ENCODE results near the gene PKD1.

Gene PKD1

DNA sequence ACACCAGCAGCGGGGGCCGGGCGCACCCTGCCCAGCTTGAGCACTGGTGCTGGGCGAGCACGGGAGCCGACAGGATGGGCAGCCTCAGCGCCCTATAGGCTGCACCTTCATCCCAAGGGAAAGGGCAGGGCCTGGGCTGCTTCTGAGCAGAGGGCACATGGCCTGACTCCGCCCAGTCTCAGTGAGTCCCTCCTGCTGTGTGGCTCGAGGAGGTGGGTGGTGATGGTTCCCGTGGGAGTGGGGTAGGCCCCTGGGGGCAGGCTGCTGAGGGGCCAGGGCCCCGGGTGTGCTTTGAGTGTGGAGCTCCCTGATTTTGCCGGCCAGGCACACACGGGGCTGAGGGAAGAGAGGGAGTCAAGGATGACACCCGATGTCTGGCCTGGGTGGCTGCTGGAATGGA is 50.0 kb downstream of the PKD1 start:
- no peak for DNase-seq

DNA sequence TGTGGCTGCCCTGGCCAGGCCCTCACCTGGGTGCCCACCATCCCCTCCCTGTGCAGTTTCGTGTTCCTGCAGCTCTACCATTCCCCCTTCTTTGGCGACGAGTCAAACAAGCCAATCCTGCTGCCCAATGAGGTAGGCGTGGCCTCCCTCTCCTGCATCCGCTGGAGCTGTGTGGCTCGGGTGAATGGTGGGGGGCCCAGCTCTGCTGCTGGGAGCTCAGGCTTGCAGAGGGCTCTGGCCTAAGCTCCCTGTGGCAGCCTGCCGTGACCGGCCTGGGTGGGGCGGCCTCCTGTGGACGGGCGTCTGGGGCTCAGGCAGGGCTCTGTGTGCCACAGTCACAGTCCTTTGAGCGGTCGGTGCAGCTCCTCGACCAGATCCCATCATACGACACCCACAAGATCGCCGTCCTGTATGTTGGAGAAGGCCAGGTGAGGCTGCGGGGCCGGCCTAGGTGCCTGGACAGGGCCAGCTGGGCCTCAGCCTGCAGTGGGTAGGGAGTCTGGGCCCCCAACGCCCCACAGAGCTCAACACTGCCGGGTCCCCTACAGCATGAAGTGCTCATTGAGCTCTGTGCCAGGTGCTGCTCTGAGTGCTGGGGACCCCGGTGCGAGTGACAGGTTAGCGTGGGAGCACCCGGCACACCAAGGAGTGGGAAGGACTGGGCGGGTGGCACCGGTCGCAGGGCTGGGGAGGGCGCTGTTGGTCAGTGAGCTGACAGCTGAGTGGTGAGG is 50.6 kb downstream of the PKD1 start:
- no peak for DNase-seq

DNA sequence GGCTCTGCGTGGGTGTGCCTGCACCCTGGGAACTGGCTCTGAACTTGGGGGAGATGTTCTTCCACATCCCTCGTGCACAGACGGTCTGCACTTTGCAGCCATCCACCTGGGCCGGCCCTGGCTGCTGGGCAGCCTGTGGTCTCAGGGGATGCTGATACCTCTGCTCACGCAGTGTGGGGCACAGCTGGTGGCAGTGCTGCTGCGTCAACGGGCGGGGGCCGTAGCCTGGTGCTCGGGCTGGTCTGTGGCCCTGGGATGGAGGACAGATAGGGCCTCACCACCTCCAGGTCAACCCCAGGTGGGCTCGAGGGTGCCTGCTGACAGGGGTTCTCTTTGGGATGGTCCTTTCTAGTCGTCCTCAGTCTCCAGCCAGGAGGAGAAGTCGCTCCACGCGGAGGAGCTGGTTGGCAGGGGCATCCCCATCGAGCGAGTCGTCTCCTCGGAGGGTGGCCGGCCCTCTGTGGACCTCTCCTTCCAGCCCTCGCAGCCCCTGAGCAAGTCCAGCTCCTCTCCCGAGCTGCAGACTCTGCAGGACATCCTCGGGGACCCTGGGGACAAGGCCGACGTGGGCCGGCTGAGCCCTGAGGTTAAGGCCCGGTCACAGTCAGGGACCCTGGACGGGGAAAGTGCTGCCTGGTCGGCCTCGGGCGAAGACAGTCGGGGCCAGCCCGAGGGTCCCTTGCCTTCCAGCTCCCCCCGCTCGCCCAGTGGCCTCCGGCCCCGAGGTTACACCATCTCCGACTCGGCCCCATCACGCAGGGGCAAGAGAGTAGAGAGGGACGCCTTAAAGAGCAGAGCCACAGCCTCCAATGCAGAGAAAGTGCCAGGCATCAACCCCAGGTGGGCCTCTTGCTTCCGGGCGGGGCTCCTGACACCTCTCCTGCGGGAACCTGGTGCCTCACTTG is 51.6 kb downstream of the PKD1 start:
- no peak for DNase-seq

DNA sequence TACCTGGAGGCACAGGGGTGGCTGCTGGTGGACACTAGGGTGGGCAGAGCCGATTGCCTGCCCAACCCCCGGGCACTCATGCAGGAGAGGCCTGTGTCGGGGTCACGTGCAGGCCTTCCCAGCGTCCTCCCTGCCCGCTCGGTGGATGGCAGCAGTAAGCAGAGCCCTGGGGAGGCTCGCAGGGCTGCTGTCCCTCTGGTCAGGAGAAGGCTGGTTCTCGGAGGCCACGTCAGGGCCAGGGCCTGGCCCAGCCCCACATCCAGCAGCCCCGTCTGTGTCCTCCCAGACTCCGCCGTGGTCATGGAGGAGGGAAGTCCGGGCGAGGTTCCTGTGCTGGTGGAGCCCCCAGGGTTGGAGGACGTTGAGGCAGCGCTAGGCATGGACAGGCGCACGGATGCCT is 52.3 kb downstream of the PKD1 start:
- DNase-seq, result no peak

DNA sequence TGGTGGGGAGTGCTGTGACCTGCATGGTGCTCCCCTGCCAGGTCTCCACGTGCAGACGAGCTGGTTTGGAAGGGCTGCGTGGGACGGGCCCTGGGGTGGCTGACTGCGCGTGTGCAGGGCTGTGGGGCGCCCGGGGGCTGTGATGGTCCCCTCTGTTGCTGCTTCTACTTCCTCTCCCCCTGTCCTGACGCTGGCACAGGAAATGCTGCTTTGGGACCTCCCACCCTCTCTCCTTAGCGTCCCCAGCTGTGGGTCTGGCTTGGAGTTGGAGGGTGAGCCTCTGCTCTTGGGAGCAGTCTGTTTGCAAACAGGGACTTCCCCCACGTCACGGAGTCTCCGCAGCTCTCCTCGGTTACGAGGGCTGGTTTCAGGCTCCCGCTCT is 52.7 kb downstream of the PKD1 start:
- no peak for DNase-seq

DNA sequence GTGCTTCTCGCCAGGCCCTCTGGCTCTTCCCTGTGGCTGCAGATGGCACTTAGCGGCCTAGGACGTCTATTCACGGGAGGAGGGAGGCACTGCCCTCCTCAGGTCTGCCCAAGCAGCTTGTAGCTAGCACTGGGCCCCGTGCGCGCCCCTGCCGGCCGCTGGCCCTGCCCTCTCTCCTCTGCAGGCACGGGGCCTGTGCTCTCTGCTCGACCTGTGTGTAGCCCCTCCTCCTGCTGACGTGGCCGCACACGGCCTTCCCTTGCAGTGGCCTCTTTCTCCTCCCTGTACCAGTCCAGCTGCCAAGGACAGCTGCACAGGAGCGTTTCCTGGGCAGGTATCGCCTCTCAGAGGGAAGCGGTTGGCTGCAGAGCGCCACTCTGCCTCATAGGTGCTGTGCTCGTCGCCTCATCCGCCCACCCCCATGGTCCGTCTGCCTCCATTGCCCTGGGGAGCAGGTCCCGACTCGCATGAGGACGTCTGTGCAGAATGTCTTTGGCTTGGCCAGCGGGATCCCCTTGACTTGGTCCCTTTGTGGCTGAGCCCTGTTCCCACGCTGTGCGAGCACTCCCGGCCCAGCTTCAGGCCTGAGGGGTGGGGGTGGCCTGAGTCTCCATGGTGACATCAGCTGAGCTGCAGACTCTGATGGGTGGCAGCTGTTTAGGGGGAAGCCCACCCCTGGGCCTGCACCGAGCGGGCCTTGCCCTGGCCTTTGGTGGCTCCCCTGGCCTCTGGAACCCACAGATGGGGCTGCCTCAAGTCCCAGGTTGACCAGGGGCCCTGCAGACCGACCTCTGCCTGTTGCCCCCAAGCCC is 53.3 kb downstream of the PKD1 start:
- DNase-seq, result no peak

DNA sequence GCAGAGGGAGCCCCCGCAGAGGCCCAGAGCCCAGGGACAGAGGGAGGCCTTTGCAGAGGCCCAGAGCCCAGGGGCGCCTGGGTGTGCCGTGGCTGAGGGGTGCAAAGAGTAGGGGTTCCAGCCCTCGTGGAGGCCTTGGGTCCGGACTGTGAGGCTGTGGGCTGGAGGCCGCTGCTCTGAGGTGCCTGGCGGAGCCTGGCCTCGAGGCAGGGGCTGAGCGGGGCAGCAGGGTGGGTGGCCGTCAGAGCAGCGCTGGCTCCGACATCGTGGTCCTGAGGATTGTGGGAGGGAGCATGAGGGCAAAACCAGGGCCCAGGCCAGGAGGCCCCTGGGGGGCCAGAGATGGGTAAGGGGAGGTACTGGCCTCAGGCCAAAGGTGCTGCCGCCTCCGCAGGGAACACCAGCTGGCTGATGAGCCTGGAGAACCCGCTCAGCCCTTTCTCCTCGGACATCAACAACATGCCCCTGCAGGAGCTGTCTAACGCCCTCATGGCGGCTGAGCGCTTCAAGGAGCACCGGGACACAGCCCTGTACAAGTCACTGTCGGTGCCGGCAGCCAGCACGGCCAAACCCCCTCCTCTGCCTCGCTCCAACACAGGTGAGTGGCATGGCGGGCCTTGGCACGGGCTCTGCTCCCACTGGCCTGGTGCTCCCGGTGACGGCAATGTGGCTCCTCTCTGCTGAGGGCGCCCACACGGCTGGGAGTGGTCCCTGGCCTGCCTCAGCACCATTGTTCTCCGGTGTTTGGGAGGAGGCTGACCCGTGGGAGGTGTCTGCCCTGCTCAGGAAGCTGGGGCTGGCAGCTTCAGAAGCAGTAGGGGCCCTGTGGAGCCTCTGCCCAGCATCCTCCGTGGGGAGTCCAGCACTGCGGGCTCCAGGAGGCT is 54.3 kb downstream of the PKD1 start:
- DNase-seq, result no peak

DNA sequence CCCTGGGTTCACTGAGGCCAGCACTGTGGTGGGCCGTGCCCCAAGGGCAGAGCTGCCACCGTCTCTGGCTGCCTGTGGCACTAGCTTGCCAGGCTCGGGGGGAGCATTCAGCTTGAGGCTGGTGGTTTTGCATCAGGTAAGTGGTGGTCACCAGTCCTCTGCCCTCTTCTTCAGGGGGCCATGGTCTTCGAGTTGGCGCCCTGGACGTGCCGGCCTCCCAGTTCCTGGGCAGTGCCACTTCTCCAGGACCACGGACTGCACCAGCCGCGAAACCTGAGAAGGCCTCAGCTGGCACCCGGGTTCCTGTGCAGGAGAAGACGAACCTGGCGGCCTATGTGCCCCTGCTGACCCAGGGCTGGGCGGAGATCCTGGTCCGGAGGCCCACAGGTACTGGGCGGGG is 55.7 kb downstream of the PKD1 start:
- no peak for DNase-seq

DNA sequence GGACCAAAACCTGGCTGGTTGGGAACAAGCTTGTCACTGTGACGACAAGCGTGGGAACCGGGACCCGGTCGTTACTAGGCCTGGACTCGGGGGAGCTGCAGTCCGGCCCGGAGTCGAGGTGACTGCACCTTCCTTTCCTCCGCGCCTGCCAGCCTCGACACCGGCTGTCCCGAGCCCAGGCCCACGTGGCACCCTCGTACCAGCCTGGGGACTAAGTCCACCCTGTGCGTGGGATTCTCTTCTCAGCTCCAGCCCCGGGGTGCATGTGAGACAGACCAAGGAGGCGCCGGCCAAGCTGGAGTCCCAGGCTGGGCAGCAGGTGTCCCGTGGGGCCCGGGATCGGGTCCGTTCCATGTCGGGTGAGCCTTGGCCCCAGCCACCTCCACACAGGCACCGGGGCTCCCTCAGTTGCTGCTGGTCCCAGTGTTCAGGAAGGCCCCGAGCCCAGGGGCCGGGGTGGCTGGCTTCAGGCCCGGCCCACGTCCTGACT is 56.3 kb downstream of the PKD1 start:
- no peak for DNase-seq

DNA sequence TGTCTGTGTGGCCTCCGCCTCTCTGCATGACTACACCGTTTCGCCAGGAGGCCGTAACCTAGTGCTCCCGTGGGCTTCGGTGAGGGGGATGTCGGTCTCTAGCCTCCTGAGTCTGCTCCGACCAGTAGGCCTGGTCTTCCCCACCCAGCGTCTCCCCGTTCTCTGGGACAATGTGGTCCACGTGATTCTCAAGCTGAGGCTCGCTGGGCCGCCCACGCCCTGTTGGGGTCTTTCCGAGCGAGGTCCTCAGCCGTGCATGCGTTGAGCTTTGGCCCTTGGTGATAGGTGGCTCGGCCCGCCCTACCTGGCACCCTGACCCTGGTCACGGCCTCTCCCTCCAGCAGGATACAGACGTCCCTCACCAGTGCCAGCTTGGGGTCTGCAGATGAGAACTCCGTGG is 57.0 kb downstream of the PKD1 start:
- DNase-seq, result no peak

DNA sequence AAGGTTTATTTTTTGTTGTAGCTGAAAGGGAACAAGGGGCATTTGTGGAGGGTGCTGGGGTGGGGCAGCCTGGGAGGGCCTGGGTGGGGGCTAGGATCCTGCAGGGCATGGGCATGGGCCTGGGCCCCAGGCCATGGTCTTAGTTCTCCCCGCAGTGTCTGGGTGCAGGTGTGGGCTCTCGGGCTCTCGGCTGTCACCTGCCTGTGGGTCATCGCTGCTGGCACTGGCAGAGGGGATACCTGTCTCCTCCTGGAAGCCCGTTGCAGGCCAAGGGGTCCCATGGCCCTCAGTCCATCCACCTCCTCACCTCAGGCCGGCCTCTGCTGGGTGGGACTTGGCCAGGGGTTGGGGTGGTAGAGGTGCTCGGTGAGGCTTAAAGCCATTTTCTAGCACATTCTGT is 57.6 kb downstream of the PKD1 start:
- no peak for DNase-seq

DNA sequence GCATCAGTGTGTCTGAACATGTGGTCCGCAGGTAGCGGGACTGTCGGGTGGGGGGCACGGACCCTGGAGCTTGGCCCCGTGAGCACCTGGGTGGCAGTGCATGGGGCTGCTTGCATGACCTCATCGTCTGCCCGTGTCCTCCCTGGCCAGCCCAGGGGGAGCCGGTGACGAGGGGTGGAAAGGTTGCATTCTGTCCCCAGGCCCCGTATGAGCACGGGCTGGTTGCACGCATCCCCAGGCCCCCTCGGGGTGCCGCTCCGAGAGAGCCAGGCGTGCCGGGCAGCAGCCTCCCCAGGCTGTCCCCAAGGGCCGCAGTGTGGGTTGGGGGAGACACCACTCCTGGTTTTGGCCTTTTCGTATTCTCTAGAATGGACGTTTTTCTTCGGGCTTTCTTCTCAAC is 58.0 kb downstream of the PKD1 start:
- DNase-seq, result no peak

DNA sequence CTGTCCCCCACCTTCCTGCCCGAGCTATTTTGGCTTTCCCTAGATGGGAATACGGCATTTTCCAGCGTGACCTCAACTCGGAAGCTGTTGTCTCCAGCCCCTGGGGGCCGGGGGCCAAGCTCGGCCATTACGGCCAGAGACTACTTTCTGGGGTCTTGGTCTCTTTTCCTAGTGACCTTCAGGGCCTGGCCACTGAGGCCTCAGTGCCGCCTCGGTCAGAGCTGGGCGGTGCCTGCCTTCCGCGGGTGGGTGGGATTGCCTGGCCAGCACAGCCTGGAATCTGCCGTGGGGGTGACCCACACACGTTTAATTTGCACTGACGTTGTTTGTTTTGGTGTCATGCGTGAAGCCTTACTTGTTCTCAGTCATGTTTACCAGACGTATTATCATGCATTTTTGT is 58.7 kb downstream of the PKD1 start:
- DNase-seq, result no peak

DNA sequence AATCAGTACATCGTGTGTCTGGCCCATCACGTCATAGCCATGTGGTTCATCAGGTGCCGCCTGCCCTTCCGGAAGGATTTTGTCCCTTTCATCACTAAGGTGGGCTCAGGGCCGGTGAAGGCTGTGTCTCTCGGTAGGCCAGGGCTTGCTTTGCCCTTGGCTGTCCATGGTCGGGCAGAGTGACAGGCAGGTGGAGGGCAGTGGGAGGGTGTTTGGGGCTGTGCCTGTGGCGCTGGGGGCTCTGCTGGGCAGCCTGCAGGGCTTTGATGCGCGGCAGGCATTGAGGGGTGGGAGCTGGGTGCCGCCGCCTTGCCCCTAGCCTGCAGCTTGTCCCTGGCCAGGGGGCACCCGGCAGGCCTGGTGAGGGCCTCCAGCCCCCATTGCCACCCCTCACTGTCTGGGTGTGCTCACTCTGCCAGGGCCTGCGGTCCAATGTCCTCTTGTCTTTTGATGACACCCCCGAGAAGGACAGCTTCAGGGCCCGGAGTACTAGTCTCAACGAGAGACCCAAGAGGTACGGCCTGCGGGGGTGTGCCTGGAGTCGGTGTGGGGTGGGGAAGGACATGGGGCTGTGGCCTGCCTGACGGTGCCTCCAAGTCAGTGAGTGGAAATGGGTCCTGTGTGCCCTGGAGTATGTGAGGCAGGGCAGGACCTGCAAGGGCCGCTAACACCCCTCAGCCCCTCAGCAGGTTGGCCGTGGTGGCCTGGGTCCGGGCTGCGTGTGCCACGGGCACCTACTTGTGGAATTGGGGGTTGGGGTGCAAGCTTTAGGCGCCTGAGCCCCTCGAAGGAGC is 59.4 kb downstream of the PKD1 start:
- no peak for DNase-seq

DNA sequence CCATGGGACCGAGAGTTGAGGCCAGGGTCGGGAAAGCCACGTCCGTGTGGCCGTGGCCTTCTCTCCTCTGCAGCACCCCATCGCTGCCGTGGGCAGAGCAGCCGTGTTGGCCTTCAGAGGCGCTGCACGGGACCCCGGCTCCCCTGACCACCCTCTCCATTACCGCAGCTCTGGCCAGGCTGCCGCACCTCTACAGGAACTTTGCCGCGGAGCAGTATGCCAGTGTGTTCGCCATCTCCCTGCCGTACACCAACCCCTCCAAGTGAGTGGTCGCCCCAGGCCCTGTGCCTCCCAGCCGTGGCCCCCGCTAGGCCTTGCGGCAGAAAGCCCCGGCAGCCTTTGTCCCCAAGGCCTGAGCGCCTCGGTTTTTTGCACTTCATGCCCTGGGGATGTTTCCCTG is 60.1 kb downstream of the PKD1 start:
- DNase-seq, result no peak

DNA sequence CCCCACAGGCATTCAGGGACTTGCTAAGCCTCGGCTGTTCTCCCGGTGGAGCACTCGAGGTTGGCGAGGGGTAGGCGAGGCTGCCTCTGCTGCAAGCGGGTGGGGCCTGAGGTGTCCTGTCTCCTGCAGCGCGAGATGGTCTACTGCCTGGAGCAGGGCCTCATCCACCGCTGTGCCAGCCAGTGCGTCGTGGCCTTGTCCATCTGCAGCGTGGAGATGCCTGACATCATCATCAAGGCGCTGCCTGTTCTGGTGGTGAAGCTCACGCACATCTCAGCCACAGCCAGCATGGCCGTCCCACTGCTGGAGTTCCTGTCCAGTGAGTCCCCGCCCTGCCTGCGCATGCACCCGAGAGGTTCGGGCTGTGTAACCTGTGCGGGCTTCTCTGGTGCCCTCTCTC is 61.6 kb downstream of the PKD1 start:
- no peak for DNase-seq

DNA sequence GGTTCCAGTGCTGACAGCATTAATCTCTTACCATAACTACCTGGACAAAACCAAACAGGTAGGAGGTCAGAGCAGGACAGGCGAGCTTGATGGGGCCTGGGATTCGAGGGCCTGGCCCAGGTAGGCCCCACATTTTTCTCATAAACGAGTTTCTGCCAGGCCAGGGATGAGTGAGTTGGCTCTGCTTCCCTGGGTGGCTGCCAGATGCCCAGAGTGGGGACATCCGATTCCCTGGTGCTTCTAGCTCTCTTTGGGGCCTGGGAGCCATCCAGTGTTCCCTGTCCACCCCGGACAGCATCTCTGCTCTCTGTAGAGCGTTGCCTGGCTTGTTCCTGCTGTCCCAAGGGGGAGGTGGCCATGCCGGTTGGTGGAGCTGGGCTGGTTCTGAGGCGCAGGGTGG is 62.8 kb downstream of the PKD1 start:
- DNase-seq, result no peak

DNA sequence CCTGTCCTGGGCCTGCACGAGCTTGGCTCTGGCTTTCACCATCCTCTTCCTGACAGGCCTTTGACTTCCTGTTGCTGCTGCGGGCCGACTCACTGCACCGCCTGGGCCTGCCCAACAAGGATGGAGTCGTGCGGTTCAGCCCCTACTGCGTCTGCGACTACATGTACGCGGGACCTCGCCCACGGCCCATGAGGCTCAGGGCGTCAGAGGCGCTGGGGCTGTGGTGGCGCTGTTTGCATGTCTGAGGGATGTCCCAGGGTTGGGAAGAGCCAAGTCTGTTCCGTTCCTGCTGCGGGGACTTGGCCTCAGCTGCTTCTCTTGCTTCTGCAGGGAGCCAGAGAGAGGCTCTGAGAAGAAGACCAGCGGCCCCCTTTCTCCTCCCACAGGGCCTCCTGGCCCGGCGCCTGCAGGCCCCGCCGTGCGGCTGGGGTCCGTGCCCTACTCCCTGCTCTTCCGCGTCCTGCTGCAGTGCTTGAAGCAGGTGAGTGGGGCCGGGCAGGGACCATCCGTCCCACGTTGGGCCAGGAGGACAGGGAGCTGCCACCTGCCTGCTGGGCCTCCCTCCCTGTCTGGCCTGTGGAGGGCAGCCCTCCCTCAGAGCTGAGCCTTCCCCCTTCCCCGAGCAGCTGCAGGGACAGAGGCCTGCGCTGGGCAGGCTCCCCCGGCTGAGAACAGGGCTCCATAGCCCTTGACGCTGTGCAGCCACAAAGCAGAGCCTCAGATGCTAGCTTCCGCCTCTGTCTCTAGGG is 64.1 kb downstream of the PKD1 start:
- DNase-seq, result no peak

DNA sequence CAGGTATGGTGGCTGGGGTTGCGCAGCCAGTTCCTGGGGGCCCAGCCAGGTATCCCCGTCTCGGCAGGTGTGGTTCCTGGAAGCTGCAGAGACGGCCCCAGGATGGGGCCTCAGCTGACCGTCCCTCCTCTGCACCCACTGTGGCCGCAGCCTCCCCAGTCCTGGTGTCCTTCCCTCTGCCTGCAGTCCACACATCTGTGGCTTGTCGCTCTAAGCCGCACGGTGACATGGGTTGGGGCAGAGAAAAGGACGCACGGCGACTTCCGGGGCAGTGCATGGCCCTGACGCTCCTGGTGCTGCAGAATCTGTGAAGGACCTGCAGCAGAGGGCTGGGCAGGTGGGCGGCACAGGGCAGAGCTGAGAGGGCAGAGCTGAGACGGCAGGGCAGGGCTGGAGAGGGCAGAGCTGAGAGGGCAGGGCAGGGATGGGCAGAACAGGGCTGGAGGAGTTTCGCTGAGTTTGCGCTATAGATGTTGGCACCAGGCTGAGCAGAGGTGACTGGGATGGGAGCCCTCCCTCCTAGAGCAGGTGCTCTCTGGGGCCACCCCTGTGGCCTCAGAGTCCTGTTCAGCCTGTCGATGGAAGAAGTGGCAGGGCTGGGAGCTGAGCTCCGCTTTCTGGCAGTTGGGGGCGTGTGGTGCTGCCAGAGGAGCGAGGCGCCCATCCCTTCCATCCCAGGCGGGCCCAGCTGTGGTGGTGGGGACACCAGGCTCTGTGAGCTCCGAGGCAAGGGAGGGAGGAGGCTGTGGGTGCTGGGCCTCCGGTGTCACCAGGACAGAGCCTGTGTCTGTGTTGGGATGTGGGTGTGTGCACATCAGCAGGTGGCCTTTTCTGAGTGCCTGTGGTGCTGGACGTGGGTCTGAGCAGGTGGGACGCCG is 64.9 kb downstream of the PKD1 start:
- DNase-seq, result no peak

DNA sequence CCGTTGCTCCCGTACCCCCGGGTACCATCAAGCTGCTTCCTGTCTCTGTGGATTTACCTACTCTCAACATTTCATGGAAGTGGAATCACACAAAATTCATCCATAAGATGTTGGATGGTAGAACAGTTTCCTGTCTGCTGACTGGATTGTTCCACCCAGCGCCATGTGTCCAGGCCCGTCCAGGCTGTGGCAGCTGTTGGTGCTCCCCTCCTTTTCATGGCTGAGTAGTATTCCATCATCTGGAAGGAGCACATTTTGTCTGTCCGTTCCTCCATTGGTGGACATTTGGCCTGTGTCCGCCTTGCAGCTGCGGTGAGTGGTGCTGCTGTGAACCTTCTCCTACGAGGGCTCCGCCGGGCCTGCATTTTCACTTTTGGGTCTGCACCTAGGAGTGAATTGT is 69.6 kb downstream of the PKD1 start:
- DNase-seq, result no peak
